ENCODE measurements around the gene LIPH. TPM values are rescaled to one million over a fixed set of nuclear protein-coding genes. Genes with fewer than 3 reads are reported as not detected.

Gene LIPH
- 2.3 TPM for polyA plus RNA-seq (2012; ENCODE audit: insufficient read length, low read depth)

- TF ChIP-seq SIN3A (IDR thresholded peaks at IDR 0.05; ENCODE audit: borderline replicate concordance, insufficient read depth, low read length) (no peak), FOXP2 (optimal IDR thresholded peaks at IDR 0.05; ENCODE audit: borderline replicate concordance, extremely low read depth, extremely low read length, insufficient read depth) (no peak), POLR2AphosphoS5 (IDR thresholded peaks at IDR 0.05; ENCODE audit: low read depth, low read length) (peak; percentile 27; the same call in 1 of the 2 replicates)
Measured at GRCh38 chr3:185552358-185552877, at the start of gene LIPH. LIPH (minus strand) TSS chr3:185552588; CDS start chr3:185552471, 117 bp downstream.

- TF ChIP-seq FOXP2 (optimal IDR thresholded peaks at IDR 0.05; ENCODE audit: borderline replicate concordance, extremely low read depth, extremely low read length, insufficient read depth) (no peak), SIN3A (IDR thresholded peaks at IDR 0.05; ENCODE audit: borderline replicate concordance, insufficient read depth, low read length) (no peak), TAF1 (IDR thresholded peaks at IDR 0.05; ENCODE audit: borderline replicate concordance, insufficient read depth, low read length) (no peak), REST (IDR thresholded peaks at IDR 0.05; ENCODE audit: insufficient read depth in 1 of 2, low read depth in 2 of 2, low read length in 2 of 2) (no peak), POLR2AphosphoS5 (IDR thresholded peaks at IDR 0.05; ENCODE audit: low read depth, low read length) (no peak)
Measured at GRCh38 chr3:185595526-185595925, 43.1 kb upstream of the LIPH start.

GRCh38 chr3:185594073-185594472 lies 41.7 kb upstream of the LIPH start:
- TF ChIP-seq SIN3A (IDR thresholded peaks at IDR 0.05; ENCODE audit: borderline replicate concordance, insufficient read depth, low read length) (no peak), POLR2AphosphoS5 (IDR thresholded peaks at IDR 0.05; ENCODE audit: low read depth, low read length) (no peak)

GRCh38 chr3:185586686-185587039 lies 34.3 kb upstream of the LIPH start:
- TF ChIP-seq SIN3A (IDR thresholded peaks at IDR 0.05; ENCODE audit: borderline replicate concordance, insufficient read depth, low read length) (no peak), TAF1 (IDR thresholded peaks at IDR 0.05; ENCODE audit: borderline replicate concordance, insufficient read depth, low read length) (no peak), REST (IDR thresholded peaks at IDR 0.05; ENCODE audit: insufficient read depth in 1 of 2, low read depth in 2 of 2, low read length in 2 of 2) (no peak)

- TF ChIP-seq POLR2AphosphoS5 (IDR thresholded peaks at IDR 0.05; ENCODE audit: low read depth, low read length) (peak; percentile 68), SIN3A (IDR thresholded peaks at IDR 0.05; ENCODE audit: borderline replicate concordance, insufficient read depth, low read length) (peak; percentile 7; the same call in 1 of the 2 replicates), FOXP2 (optimal IDR thresholded peaks at IDR 0.05; ENCODE audit: borderline replicate concordance, extremely low read depth, extremely low read length, insufficient read depth) (no peak), REST (IDR thresholded peaks at IDR 0.05; ENCODE audit: insufficient read depth in 1 of 2, low read depth in 2 of 2, low read length in 2 of 2) (no peak)
Measured at GRCh38 chr3:185585859-185586685, 33.7 kb upstream of the LIPH start, which contains the start of gene SENP2. SENP2 (plus strand) TSS chr3:185586295; CDS start chr3:185586414, 119 bp downstream.

GRCh38 chr3:185585518-185585858 lies 33.1 kb upstream of the LIPH start:
- no peak for TF ChIP-seq TAF1 (IDR thresholded peaks at IDR 0.05; ENCODE audit: borderline replicate concordance, insufficient read depth, low read length)
- no peak for TF ChIP-seq POLR2AphosphoS5 (IDR thresholded peaks at IDR 0.05; ENCODE audit: low read depth, low read length)
- TF ChIP-seq FOXP2 (optimal IDR thresholded peaks at IDR 0.05; ENCODE audit: borderline replicate concordance, extremely low read depth, extremely low read length, insufficient read depth) = no peak
- no peak for TF ChIP-seq SIN3A (IDR thresholded peaks at IDR 0.05; ENCODE audit: borderline replicate concordance, insufficient read depth, low read length)
- TF ChIP-seq REST (IDR thresholded peaks at IDR 0.05; ENCODE audit: insufficient read depth in 1 of 2, low read depth in 2 of 2, low read length in 2 of 2) = no peak
